ENCODE results near the gene ADD3. TPM values are rescaled to one million over a fixed set of nuclear protein-coding genes. Genes with fewer than 3 reads are reported as not detected.
A peak's percentile ranks its signal among the peaks of the same experiment; 100 is the strongest.

Gene ADD3
- total and polyA plus RNA-seq, 10 of the 15 experiments (the other 5 are each of a cell fraction or from before 2014, with no cell fraction given), result 27.3 to 129 (median 67.8) TPM

DNA sequence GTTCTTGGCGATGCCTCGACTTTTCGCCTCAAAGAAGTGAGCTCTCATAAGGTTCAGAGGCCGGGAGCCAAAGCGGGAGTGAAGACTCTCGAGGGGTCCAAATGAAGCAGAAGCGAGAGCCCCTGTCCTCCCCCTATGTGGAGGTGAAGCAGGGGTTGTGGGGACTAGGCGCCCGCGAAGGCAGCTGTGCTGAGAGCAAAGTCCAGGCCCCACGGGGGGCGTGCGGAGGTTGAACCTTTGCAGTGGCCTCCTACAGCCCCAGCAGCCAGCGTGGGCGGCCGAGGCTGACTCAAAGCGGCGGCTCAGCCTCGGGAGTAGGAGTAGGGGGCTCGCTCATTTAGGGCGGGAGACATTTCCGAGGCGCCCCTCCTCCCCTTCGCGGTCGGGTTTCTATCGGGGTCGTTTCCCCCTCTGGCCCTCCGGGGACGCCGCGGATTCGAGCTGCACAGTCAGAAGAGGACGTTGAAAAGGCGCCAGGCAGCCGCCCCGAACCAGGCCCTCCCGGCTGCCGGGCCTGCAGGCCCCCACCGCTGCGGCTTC, 553 bp upstream of the ADD3 start (continued):
- TF ChIP-seq, protein P1, sequence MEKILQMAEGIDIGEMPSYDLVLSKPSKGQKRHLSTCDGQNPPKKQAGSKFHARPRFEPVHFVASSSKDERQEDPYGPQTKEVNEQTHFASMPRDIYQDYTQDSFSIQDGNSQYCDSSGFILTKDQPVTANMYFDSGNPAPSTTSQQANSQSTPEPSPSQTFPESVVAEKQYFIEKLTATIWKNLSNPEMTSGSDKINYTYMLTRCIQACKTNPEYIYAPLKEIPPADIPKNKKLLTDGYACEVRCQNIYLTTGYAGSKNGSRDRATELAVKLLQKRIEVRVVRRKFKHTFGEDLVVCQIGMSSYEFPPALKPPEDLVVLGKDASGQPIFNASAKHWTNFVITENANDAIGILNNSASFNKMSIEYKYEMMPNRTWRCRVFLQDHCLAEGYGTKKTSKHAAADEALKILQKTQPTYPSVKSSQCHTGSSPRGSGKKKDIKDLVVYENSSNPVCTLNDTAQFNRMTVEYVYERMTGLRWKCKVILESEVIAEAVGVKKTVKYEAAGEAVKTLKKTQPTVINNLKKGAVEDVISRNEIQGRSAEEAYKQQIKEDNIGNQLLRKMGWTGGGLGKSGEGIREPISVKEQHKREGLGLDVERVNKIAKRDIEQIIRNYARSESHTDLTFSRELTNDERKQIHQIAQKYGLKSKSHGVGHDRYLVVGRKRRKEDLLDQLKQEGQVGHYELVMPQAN (conservative IDR thresholded peaks at IDR 0.05), result no peak
- TF ChIP-seq NFYB (IDR thresholded peaks at IDR 0.05; ENCODE audit: insufficient read depth, low read depth, low read length), result no peak
- peak; percentile 49 for TF ChIP-seq IKZF1 (conservative IDR thresholded peaks at IDR 0.05)
- TF ChIP-seq HDGF (IDR thresholded peaks at IDR 0.05), result no peak
- no peak for TF ChIP-seq ZBED1 (IDR thresholded peaks at IDR 0.05; ENCODE audit: borderline replicate concordance)
- TF ChIP-seq, protein P2, sequence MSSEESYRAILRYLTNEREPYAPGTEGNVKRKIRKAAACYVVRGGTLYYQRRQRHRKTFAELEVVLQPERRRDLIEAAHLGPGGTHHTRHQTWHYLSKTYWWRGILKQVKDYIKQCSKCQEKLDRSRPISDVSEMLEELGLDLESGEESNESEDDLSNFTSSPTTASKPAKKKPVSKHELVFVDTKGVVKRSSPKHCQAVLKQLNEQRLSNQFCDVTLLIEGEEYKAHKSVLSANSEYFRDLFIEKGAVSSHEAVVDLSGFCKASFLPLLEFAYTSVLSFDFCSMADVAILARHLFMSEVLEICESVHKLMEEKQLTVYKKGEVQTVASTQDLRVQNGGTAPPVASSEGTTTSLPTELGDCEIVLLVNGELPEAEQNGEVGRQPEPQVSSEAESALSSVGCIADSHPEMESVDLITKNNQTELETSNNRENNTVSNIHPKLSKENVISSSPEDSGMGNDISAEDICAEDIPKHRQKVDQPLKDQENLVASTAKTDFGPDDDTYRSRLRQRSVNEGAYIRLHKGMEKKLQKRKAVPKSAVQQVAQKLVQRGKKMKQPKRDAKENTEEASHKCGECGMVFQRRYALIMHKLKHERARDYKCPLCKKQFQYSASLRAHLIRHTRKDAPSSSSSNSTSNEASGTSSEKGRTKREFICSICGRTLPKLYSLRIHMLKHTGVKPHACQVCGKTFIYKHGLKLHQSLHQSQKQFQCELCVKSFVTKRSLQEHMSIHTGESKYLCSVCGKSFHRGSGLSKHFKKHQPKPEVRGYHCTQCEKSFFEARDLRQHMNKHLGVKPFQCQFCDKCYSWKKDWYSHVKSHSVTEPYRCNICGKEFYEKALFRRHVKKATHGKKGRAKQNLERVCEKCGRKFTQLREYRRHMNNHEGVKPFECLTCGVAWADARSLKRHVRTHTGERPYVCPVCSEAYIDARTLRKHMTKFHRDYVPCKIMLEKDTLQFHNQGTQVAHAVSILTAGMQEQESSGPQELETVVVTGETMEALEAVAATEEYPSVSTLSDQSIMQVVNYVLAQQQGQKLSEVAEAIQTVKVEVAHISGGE (CRISPR knock-in tag; IDR thresholded peaks at IDR 0.05), result no peak
- TF ChIP-seq YY1 (IDR thresholded peaks at IDR 0.05; ENCODE audit: low read depth, low read length), result no peak
- no peak for TF ChIP-seq CHD4 (IDR thresholded peaks at IDR 0.05)
- no peak for TF ChIP-seq BCL11A (IDR thresholded peaks at IDR 0.05; ENCODE audit: low read depth, low read length)
- TF ChIP-seq MYB (IDR thresholded peaks at IDR 0.05; ENCODE audit: borderline replicate concordance, low read depth, low read length), result no peak
- TF ChIP-seq, protein P3, sequence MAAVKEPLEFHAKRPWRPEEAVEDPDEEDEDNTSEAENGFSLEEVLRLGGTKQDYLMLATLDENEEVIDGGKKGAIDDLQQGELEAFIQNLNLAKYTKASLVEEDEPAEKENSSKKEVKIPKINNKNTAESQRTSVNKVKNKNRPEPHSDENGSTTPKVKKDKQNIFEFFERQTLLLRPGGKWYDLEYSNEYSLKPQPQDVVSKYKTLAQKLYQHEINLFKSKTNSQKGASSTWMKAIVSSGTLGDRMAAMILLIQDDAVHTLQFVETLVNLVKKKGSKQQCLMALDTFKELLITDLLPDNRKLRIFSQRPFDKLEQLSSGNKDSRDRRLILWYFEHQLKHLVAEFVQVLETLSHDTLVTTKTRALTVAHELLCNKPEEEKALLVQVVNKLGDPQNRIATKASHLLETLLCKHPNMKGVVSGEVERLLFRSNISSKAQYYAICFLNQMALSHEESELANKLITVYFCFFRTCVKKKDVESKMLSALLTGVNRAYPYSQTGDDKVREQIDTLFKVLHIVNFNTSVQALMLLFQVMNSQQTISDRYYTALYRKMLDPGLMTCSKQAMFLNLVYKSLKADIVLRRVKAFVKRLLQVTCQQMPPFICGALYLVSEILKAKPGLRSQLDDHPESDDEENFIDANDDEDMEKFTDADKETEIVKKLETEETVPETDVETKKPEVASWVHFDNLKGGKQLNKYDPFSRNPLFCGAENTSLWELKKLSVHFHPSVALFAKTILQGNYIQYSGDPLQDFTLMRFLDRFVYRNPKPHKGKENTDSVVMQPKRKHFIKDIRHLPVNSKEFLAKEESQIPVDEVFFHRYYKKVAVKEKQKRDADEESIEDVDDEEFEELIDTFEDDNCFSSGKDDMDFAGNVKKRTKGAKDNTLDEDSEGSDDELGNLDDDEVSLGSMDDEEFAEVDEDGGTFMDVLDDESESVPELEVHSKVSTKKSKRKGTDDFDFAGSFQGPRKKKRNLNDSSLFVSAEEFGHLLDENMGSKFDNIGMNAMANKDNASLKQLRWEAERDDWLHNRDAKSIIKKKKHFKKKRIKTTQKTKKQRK (IDR thresholded peaks at IDR 0.05; ENCODE audit: low read depth, low read length), result no peak
- no peak for TF ChIP-seq SREBF1 (IDR thresholded peaks at IDR 0.05; ENCODE audit: low read length)
- peak; percentile 35 for TF ChIP-seq SP1 (IDR thresholded peaks at IDR 0.05; ENCODE audit: low read depth, low read length)

All from GM12878 (cell line).